GM12892 (cell line): Measurements from ENCODE around the gene FAIM2.

Experiments used
- DNase-seq: peaks from one replicate; pipeline ENCODE4 v3.0.0; 2011; ENCODE audit not compliant: insufficient read length
- FAIRE-seq: peaks from 2 replicates; lab custom pipeline; 2011; peaks lifted over from hg19 to GRCh38; lab: Jason Lieb, UNC
- POLR2A ChIP-seq: IDR thresholded peaks from 2 replicates; pipeline ENCODE4 v1.6.1; 2011; ENCODE audit warnings: low read depth, low read length, control low read depth
- POLR2AphosphoS5 ChIP-seq: IDR thresholded peaks from 2 replicates; pipeline ENCODE4 v1.6.1; 2011; ENCODE audit warnings: low read depth, low read length, control low read depth
- TAF1 ChIP-seq: IDR thresholded peaks from 2 replicates; pipeline ENCODE4 v1.6.1; 2011; ENCODE audit warnings: low read depth, mild to moderate bottlenecking, control low read depth, low read length, borderline replicate concordance

FAIM2 gene

GRCh38 chr12:49936925-49937324, 33.2 kb upstream of the FAIM2 start:
- TF ChIP-seq TAF1 (no peak), POLR2A (no peak), POLR2AphosphoS5 (no peak)
- no peak for FAIRE-seq

GRCh38 chr12:49934505-49934904, 30.8 kb upstream of the FAIM2 start:
- TF ChIP-seq POLR2A (no peak), TAF1 (no peak), POLR2AphosphoS5 (no peak)
- FAIRE-seq (no peak), DNase-seq (no peak)

More at GRCh38 chr12:49936925-49937324, 33.2 kb upstream of the FAIM2 start:
- DNase-seq, result no peak

GRCh38 chr12:49933796-49934195, 30.1 kb upstream of the FAIM2 start:
- FAIRE-seq (no peak), DNase-seq (no peak)
- no peak for TF ChIP-seq POLR2AphosphoS5
- TF ChIP-seq POLR2A, result no peak
- no peak for TF ChIP-seq TAF1

GRCh38 chr12:49932533-49933130, 28.9 kb upstream of the FAIM2 start:
- no peak for FAIRE-seq
- no peak for DNase-seq
- TF ChIP-seq POLR2A, result no peak
- TF ChIP-seq POLR2AphosphoS5, result no peak
- TF ChIP-seq TAF1, result no peak

DNA sequence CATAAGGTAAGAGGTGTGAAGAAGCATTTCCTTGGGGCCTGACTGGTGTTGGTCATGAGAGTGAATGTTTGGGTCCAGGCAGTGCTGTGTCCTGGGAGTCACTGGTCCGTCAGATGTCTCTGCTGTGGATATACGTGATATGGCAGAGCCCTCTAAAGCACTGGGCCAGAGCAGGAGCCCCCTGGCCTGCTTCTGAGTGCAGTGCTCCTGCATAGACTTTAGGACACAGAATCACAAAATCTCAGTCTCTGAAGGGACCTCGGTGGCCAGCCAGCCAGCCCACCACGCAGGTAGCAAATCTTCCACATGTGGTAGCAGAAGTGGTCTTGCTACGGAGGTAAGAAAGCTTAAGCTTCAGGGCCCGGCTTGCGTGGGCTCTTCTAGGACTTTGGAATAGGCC, 28.3 kb upstream of the FAIM2 start:
- DNase-seq, result no peak
- no peak for FAIRE-seq
- TF ChIP-seq POLR2AphosphoS5 (no peak), POLR2A (no peak), TAF1 (no peak)

DNA sequence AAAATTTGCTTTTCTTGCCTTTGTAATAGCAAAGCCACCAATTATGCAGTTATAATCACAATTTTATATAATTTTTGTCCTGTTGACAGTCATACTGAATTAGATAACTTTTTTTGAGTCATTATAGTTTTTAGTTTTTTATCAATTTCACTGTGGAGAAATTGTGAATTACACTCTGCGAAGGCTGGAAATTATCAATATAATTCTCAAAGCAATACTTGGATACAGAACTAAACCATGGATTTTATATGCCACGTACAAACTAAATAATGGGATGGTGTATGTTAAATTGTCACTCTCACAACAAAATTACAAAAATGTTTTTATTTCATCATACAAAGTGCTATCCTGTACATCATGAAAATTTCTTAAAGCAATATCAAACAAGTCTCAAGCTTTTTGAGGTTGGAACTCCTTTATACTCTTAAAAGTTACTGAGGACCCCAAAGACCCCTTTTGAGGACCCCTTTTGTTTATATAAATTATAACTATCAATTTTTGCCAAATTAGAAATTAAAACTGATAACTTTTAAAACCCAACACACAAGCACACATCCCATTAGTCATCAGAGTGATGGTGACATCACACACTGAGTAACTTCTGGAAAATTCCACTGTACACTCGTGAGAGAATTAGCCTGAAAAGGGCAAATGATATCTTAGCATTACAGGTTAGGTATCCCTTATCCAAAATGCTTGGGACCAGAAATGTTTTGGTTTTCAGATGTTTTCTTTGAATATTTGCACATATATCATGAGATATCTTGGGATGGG, 27.0 kb upstream of the FAIM2 start:
- no peak for TF ChIP-seq POLR2AphosphoS5
- no peak for TF ChIP-seq POLR2A
- TF ChIP-seq TAF1, result no peak
- FAIRE-seq (no peak), DNase-seq (no peak)

DNA sequence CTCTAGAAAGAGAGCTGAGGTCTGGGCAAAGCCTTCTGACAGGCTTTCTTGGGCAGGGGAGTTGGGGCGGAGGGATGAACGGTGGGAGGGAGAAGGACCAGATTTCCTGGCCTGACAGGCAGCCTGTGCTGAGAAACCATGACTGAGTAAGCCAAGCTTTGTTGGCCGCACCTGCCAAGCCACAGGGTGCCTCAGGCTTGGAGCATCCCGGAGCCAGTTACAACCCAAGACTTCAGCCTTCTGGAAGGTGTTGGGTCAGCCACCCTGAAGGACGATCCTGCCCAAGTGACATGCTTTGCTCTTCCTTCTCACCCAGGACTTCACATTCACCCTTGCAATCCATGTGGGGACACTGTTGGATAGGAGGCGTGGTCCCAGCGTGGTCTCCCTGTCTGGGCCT, 25.9 kb upstream of the FAIM2 start:
- no peak for DNase-seq
- no peak for FAIRE-seq
- TF ChIP-seq TAF1 (no peak), POLR2AphosphoS5 (no peak), POLR2A (no peak)

DNA sequence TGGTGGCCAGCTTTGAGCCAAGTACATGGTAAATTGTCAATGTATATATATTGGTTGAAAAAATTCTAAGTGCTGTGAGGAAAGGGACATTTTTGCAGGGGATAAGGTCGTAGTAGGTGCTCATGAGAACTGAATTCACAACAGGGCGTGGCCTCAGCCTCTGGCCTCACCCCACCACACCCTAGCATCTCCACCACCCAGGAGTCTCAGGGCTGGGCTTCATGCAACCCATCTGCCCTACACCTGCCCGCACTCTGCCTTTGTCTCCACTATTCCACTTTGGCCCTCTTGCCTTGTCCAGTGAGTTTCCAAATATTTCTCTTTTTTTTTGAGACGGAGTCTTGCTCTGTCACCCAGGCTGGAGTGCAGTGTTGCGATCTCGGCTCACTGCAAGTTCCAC, 24.8 kb upstream of the FAIM2 start:
- DNase-seq (no peak), FAIRE-seq (no peak)
- no peak for TF ChIP-seq POLR2A
- no peak for TF ChIP-seq TAF1
- no peak for TF ChIP-seq POLR2AphosphoS5

GRCh38 chr12:49925433-49926204, 21.9 kb upstream of the FAIM2 start:
- DNase-seq, result no peak
- FAIRE-seq, result no peak
- TF ChIP-seq TAF1 (no peak), POLR2AphosphoS5 (no peak), POLR2A (no peak)

DNA sequence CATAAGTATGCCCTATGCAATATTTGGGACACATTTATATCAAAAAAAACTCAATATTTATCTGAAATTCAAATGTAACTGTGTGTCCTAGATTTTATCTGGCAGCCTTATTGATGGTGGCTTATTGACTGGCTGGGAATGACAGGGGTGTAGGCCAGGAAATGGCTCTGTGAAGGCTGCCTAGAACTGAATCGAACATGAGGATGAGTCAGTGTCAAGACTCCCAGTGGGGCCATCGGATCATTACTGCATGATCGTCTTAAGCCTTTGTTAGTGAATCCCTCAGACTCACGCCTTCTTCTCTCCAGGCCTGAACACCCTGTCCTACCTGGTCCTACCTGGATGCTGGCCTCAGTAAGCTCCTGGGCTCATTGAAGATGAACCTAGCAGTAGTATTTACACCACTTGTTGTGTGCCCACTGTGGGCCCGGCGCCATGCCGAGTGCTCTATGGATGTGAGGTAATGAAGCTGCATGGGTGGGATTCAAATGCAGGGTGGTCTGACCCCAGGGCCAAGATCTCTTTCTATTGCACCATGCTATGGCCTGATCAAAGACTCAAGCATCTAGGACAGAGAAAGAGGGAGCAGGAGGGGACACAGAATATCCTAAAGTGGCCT, 21.0 kb upstream of the FAIM2 start:
- FAIRE-seq (no peak), DNase-seq (no peak)
- TF ChIP-seq POLR2A (no peak), TAF1 (no peak), POLR2AphosphoS5 (no peak)
